GM18499 (cell line): Measurements from ENCODE around the gene EIF5A.

Experiments used
- ATAC-seq: cut with Tn5 transposase; IDR thresholded peaks from one replicate; pipeline ENCODE4 v1.9.1; 2021; ENCODE audit warnings: moderate number of reproducible peaks; ENCODE audit not compliant: insufficient read depth, unreplicated experiment

EIF5A gene

DNA sequence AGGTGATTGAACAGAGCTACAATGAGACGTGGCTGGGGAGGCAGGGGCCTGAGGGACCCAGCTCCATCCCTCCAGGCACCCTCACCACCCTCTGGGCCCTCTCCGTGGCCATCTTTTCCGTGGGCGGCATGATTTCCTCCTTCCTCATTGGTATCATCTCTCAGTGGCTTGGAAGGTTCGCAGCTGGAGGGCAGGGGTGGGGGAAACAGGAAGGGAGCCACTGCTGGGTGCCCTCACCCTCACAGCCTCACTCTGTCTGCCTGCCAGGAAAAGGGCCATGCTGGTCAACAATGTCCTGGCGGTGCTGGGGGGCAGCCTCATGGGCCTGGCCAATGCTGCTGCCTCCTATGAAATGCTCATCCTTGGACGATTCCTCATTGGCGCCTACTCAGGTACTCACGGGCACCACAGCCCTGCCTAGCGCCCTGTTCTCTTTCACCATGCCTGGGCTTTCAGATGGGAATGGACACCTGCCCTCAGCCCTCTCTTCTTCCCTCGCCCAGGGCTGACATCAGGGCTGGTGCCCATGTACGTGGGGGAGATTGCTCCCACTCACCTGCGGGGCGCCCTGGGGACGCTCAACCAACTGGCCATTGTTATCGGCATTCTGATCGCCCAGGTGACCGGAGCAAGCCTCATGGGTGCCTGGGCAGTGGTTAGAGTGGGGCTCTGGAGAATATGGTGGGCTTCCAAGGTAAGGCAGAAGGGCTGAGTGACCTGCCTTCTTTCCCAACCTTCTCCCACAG lies 23.8 kb upstream of the EIF5A start:
- ATAC-seq: no peak

DNA sequence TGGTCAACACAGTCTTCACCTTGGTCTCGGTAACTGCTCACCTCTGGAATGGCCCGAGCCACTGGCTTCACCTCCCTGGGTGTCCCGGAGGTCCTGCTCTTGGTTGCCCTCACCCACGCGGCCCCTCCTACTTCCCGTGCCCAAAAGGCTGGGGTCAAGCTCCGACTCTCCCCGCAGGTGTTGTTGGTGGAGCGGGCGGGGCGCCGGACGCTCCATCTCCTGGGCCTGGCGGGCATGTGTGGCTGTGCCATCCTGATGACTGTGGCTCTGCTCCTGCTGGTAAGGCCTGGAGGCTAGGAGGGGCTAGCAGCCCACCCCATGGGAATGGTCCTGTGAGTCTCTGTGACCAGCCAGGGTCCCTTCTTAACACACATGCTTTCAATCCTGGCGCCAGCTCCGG lies 22.5 kb upstream of the EIF5A start:
- no peak for ATAC-seq

DNA sequence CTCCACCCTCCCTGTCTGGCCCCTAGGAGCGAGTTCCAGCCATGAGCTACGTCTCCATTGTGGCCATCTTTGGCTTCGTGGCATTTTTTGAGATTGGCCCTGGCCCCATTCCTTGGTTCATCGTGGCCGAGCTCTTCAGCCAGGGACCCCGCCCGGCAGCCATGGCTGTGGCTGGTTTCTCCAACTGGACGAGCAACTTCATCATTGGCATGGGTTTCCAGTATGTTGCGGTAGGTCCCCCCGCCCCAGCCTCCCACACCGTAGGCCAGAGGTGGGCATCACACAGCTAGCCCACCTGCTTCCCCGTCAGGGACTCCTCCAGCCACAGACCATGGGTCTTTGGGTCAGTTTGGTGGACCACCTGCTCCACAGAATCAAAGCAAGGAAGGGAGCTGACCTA lies 21.7 kb upstream of the EIF5A start:
- no peak for ATAC-seq

DNA sequence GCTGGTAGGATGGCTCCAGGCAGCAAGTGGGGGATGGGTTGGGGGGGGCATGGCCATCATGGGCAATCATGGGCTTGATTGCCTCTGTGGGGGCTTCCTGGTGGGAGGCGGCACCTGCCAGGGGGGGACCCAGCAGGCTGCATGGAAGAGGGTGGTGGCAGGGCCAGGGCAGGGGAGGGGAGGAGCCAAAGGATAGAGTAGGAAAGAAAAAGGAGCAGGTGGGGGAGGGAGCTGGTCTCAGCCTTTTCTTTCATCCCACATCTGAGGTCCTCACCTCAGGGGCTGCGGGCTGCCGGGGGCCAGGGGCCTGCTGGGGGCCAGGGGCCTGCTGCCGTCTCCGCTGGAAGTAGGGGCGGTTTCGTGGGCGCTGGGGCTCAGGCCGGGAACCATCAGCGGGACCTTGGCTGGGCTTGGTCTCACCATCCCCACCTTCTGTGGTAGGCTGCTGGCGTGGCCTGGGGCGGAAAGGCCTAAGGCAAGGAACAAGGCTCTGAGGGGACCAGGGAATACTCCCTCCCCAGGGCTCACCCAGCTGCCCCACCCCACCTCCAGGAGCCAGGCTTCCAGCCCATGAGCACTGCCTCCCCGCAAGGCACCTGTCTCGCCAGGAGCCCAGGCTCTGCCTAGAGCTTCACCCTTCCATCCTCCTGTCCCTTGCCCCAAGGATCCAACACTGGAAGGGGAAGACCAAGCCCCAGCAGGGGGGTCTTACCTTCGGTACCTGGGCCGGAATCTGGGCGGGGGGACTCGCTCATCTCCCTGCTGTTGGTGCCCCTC lies 18.0 kb upstream of the EIF5A start:
- no peak for ATAC-seq

GRCh38 chr17:7290166-7290565 lies 17.3 kb upstream of the EIF5A start:
- ATAC-seq: no peak

DNA sequence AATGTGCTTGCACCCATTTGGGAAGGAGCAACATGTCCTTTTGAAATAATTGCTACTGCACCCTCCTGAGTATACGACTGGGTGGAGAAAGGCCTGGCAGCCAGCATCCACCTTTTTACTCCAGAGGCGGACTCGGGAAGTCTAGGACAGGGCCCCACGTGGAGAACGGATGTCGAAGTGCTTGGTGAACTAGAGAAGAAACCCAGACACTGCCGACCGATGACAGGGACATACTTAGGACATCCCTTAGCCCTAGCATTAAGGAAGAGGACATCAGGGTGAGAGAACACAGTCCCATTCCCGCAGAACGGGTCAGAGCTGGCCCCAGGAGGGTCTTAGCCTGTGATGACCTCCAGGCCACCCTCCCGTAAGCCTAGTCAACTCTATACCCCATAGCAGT lies 16.7 kb upstream of the EIF5A start:
- ATAC-seq: no peak

- ATAC-seq: no peak
Measured at GRCh38 chr17:7292194-7292593, 15.2 kb upstream of the EIF5A start.

- ATAC-seq: no peak
Measured at GRCh38 chr17:7292729-7293128, 14.7 kb upstream of the EIF5A start.

- no peak for ATAC-seq
Measured at GRCh38 chr17:7293159-7293558, 14.3 kb upstream of the EIF5A start.

DNA sequence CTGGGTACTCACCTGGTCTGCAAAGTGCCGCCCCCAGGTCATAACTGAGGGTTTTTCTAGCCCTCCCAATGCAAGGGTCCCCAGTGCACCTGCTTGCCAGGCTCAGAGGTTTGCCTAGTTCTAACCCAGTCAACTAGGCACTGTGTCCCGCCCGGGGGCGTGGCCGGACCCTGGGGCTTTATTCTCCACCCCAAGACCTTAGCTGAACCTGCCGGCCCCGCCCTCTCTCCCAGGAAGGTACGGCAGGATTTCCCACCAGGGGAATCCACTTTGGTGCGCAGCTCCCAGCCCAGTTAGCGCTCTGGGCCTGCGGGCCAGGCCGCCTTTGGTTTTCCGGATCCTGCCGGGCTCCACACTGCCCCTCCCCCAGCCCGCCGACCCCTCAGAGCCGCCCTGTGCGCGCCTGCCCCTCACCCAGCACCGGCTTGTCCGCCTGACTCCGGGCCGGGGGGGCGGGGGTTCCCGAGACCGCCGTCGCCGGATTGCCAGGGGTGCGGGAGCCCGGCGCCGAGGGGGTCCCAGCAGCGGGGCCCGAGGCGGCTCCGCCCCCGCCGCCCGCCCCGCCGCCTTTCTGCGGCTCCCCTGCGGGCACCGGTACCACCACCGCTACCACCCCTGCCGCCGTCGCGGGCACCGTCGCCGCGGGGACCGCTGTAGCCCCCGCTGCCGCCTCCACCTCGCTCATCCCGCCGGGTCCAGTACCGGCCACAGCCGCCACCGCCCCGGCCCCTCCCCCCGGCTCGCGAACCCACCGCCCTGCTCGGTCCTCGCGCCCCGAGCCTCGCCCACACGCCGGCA lies 13.4 kb upstream of the EIF5A start:
- ATAC-seq: no peak

- no peak for ATAC-seq
Measured at GRCh38 chr17:7294614-7295153, 12.7 kb upstream of the EIF5A start, which contains the start of gene YBX2. Gene YBX2, minus strand, starts transcription at chr17:7294639. Its CDS starts 139 bp downstream, at chr17:7294500.

- no peak for ATAC-seq
Measured at GRCh38 chr17:7295230-7296180, 11.9 kb upstream of the EIF5A start.

DNA sequence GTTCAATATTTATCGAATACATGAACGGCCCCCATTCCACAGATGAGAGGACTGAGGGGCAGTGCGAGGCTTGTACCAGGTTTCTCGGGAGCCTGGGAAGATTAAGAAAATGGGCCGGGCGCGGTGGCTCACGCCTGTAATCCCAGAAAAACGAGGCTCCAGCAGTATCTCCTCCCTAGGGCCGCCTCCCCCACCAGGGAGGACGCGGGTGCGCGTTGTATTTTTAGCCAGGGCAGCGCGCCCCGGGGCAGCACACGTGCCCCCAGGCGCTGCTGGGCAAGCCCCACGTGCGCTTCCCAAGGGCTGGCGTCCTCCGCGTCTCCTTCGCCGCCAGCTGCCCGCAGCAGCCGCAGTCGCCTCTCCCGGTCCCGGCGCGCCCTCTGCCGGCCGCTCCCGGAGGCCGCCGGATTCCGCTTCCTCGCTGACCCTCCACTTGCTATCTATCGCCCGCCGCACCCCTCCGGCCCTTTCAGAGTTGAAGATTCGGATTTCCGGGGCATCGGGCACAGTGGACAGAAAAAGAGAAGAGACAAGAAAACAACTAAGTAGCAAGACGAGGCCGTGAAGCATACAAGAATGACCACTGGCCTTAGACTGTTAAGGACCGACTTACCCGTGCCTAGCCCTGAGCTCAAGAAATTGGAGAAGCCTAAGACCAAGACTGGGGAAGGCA lies 11.1 kb upstream of the EIF5A start:
- ATAC-seq: no peak

DNA sequence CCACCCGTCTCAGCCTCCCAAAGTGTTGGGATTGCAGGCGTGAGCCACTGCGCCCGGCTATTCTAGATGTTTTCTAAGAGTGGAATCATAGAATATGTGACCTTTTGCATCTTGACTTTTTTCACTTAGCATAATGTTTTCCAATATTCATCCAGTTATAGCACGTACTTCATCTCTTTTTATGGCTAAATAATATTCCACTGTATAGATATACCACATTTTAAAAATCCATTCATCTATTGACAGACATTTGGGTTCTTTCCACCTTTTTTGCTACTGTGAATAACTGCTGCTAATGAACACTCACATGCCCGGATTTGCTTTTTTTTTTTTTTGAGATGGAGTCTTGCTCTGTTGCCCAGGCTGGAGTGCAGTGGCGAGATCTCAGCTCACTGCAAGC lies 3.2 kb upstream of the EIF5A start:
- ATAC-seq: no peak

DNA sequence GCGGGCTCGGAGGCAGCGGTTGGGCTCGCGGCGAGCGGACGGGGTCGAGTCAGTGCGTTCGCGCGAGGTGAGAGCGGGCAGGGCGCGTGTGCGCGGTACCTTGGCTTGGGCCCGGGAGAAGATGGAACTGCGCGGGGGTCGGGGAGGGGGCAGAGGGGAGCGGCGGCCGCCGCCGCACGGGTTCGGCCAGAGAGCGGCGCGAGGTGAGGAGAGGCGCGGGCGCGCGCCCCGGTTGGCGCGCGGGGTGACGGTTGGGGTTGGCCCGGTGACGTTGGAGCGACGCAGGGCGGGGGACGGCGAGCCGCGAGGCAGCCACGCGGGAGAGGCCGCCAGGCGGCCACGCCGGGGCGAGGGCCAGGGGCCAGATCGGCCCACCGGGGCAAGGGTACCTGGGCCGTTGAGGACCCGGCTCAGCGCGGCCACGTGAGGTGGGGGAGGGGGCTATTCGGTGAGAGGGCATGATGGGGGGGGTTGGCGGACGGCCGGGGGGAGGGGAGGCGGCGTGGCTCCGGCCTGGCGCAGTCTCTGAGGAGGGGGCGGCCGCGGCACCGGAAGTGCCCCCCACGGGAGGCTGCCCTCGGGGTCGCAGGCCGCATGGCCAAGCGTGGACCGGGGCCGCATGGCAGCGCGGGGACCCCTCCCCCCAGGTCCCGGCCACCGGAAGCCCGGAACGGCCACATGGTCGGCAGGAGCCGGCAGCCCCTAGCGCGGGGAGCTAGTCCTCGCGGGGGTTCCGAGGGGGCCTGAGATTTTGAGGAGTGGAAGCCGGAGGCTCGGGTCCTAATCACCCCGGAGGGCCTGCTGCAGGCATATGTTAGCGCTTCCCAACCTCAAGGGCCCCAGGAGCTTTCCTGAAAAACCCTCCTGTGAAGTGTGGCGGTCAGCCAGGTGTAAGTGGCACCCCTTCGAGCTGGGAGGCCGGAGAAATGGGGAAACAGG lies 527 bp downstream of the EIF5A start:
- ATAC-seq: no peak

DNA sequence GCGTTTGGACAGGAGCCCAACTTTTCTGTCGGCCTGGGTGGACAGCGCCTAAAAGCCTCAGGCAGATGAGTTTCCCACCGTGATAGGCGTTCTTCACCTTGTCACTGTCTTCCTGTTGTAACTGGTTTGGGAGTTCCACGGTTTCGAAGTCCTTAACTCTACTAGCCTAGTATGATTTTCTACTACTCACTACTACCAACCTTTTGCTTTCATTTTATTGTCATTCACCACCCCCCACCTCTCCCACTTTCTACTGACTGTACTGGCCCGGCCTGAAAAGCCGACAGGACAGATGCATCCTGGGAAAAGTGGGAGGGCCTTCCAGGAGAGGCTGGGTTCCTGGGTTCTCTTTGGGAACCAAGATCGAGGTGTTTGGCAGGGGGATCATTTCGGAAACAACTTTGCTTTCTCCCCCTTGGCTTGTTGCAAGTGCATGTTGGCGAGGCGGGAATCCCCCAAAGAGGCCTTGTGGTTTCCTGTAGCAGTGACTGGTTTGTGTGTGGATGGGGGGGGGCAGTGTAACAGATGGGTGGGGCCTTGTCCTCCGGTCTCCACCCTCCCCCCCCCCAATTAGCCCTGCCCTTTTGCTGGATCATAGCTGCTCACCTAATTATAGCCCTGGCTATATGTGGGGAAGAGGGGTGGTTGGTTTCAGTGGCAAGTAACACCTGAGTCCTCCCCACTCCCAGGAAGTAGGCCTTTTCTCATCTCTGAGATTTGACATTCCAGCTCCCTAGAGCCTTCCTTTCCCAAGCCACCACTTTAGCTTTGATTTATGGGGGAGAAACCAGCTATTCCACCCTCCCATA lies 1.4 kb downstream of the EIF5A start:
- ATAC-seq: no peak

DNA sequence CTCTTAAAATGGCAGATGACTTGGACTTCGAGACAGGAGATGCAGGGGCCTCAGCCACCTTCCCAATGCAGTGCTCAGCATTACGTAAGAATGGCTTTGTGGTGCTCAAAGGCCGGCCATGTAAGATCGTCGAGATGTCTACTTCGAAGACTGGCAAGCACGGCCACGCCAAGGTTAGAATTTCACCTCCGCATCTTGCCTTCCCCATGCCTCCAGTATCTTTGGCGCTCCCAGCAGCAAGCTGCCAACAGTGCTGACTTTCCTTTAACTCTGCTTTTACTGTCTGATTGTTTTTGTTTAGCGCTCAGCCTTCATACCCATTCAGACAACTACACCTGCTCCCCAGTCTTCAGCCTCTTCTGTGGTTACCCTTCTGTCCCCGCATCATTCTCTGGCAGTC lies 2.2 kb downstream of the EIF5A start:
- no peak for ATAC-seq
